ENCODE results near the gene HOXB5. TPM values are rescaled to one million over a fixed set of nuclear protein-coding genes. Genes with fewer than 3 reads are reported as not detected.

The HOXB5 gene
- not detected for total RNA-seq

DNA sequence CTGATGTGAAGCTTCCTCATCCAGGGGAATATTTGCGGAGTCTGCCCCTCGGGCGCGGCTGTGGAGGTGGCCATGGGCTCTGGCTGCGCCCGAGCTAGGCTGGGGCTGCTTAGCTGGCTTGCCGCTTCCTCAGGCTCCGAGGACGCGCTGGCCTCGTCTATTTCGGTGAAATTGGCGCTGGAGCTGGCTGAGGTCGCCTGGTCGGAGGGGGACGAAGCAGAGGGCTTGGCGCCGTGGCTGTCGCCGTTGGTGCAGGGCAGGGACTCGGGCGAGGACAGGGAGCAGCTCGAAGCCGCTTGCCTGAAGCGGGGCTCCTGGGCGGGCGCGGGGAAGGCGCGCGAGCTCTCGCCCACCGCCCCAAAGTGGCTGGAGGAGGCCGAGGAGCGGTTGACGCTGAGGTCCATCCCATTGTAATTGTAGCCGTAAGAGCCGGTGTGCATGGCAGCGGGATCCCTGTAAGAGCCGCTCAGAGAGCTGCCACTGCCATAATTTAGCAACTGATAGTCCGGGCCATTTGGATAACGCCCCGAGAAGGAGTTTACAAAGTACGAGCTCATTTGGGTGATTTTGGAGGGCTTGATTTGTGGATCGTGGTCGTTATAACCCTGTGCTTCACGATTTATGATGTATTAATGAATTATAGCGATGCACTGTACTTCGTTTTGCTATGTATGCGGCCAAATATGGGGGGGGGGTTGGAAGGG is at the start of gene HOXB5:
Gene HOXB5 (minus strand): TSS at position 654 of the 704 bp plus-strand sequence. CDS start 97 bp downstream, at position 557.
- DNase-seq (ENCODE audit: low spot score in 2 of 2), result no peak
- Mint-ChIP-seq H3K9me3 (no peaks in the 10 kb centered on the region), H3K27ac (no peak within 1 kb of the TSS), H3K36me3 (peaks cover 0 to 4% of the 10 kb centered on the region in 2 donors)
- peak; percentile 32 to 42 for ATAC-seq

DNA sequence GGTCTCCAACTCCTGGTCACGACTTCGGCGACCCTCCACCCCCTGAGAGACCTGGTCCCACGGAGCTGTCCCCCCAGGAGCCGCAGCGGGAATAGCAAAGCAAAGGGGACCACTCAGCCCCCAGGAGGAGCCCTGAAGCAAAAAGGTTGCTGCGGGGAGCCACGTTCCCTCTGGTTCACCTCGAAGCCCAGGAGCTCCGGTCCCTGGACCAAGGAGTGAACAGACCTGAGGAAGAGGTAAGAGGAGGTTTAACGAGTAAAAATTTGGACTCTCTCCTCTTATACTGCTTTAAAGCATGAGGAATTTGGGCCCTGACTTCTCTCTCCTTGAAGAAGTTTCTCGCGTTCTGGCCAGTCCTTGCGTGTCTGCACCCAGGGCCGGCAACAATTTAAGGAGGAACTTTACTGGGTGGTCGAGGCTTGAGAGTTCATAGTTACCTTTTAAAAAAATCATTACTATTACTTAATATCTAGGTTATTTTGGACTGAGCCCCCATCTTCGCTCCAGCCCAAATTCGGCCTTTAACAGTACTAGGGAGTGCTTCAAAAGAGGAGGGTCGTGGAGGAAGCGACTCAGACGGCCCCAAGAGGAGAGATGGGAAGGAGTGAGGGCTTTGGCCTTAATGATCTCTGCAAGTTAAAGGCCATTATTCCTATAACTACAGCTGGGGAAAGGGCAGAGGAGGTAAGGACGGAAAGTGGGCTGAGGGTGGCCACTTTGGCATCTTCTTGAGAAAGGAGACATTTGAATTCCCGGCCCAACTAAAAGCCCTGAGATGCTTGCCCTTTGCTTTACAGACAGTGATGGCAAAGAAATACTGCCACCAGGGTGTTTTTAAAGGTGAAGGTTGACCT is 49.5 kb upstream of the HOXB5 start:
- DNase-seq (ENCODE audit: low spot score in 2 of 2) (no peak), ATAC-seq (no peak)
- Mint-ChIP-seq H3K9me3 (no peaks in the 10 kb centered on the region), H3K27ac (no peak overlapping the region), H3K36me3 (peaks cover 4 to 9% of the 10 kb centered on the region in 2 donors)

DNA sequence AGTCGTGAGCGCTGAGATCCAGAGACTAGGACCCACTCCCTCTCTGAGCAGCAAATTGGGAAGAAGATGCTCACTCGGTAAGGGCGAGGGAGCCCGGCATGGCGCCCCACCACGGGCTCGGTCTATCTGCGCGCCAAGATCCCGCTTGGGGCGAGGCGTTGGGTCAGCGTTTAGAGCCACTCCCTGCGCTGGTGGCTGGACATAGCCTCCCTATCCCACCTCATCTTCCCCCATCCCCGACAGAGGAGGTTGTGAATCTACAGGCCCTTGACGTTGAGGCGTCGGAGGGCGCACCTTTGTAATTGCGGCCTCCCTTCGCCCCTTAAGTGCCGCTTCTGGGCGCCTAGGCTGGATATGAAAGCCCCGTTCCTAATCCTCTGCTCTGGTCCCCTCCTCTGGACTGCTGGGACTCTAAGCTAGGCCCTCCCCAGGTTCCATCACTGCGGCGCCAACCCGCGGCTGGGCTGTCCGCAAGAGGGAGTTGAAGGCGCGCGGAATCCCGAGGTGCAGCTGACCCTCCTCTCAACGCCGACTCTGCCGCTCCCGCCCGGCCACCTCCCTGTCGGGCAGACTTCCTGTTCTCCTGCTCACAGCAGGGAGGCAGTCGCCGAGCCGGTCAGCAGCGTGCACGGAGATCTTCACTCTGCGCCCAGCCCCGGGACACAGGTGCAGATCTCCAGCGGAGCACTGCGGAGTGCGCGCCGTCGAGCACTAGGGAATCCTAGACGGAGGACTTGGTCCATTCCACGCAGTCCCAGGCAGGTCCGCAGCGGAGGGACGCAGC is 48.7 kb upstream of the HOXB5 start:
- H3K9me3 Mint-ChIP-seq, result no peaks in the 10 kb centered on the region
- peaks cover 4 to 9% of the 10 kb centered on the region in 2 donors for H3K36me3 Mint-ChIP-seq
- H3K27ac Mint-ChIP-seq, result no peak overlapping the region
- no peak for ATAC-seq
- DNase-seq (ENCODE audit: low spot score in 2 of 2), result no peak

DNA sequence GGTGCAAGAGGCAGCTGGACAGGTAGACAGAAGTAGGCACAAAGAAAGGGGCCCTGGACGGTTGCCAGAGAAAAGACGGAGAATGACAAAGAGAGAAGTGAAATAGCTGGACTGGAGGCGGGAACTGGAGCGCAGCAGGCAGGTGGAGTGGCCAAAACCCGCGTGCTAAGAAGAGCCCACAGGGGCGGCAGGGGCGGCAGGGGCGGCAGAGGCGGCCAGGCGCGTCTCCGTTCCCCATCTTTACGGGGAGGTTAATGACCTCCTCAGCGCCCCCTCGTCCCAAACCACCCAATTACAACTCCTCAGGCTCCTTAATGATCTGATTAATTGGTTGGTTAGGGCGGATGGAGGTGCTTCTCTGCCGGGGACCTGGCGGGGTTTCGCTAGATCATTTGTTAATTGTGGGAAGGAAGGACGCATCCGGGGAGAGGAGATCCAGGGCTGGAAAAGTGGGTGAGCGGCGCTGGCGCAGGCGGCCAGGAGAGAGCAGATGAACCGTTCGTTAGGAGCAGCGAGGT is 48.0 kb upstream of the HOXB5 start:
- Mint-ChIP-seq H3K27ac (no peak overlapping the region), H3K36me3 (peaks cover 4 to 9% of the 10 kb centered on the region in 2 donors), H3K9me3 (no peaks in the 10 kb centered on the region)
- DNase-seq (ENCODE audit: low spot score in 2 of 2) (no peak), ATAC-seq (no peak)

DNA sequence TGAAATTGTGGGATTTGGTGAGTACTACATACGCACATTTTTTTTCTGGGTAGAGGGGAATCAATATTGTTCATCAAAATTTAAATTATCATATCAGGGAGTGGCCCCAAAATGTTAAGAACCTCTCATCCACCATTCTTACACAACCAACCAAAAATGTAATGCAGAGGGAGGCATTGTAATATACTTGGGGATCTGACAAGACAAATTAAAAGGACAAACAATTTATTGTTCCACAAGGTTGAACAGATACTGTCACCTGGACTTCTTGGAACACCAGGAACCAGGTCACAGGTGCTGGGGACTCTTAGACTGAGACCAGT is 47.2 kb upstream of the HOXB5 start:
- ATAC-seq, result no peak
- Mint-ChIP-seq H3K9me3 (no peaks in the 10 kb centered on the region), H3K36me3 (peaks cover 4 to 9% of the 10 kb centered on the region in 2 donors), H3K27ac (no peak overlapping the region)
- no peak for DNase-seq (ENCODE audit: low spot score in 2 of 2)

DNA sequence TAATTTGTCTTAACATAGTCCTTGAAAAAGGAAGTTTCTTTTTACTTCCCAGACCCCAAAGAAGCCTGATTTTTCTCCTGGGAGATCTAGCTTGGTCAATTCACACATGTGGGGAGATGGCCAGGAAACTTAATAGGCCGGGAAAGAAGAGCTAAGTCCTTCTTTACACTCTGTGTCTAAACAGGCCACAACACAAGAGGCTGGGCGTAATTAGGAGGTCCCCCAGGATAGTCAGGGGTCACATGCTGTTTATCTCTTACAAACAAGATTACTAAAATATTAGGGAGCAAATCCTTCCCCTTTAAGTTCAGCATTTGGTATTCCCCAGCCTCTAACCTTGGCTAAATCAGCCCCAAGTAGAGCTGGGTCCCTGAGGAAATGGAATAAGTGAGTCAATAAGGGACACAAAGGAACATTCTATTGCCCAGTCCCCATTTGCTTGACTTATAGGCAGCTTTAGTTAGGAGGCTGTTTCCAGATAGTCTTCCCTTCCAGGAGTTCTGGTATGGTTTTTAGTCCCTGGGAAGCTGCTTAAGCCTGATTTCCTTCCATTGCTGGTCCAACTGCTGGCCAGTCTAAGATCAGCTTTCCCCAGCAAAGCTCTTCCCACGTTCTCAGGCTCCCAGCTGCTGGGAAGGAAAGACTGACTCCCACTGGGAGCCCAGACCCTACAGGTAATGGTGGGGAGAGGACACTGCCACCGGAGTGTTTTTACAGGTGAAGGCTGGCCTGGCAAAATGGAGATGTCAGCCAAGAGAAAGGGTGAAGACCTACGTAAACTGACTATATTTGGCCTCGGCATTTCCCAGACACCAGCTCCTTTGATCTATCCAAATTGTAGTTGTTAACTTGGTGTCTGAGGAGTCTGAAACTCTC is 46.6 kb upstream of the HOXB5 start:
- ATAC-seq (no peak), DNase-seq (ENCODE audit: low spot score in 2 of 2) (no peak)
- peaks cover 4 to 9% of the 10 kb centered on the region in 2 donors for H3K36me3 Mint-ChIP-seq
- H3K9me3 Mint-ChIP-seq, result no peaks in the 10 kb centered on the region
- no peak overlapping the region for H3K27ac Mint-ChIP-seq

DNA sequence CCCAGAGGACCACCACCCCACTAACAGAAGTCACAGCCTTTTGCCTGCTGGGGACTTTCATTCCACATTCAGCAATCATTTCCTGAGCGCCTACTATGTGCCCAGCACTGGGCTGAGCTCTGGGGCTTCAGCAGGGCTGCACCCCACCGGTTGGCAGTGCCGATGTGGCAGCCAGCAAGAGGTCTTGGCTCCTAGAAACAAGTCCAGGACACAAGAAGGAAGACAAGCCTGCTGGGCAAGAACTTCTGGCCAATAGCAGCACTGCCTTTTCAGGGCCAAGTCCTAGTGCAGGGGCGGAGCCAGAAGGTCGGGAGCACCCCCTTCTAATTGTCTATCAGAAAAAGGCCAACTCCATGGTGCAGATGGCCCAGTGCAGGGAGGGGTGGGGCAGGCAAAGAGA is 45.6 kb upstream of the HOXB5 start:
- no peak overlapping the region for H3K27ac Mint-ChIP-seq
- DNase-seq (ENCODE audit: low spot score in 2 of 2), result no peak
- no peaks in the 10 kb centered on the region for H3K9me3 Mint-ChIP-seq
- peaks cover 4 to 9% of the 10 kb centered on the region in 2 donors for H3K36me3 Mint-ChIP-seq
- no peak for ATAC-seq

DNA sequence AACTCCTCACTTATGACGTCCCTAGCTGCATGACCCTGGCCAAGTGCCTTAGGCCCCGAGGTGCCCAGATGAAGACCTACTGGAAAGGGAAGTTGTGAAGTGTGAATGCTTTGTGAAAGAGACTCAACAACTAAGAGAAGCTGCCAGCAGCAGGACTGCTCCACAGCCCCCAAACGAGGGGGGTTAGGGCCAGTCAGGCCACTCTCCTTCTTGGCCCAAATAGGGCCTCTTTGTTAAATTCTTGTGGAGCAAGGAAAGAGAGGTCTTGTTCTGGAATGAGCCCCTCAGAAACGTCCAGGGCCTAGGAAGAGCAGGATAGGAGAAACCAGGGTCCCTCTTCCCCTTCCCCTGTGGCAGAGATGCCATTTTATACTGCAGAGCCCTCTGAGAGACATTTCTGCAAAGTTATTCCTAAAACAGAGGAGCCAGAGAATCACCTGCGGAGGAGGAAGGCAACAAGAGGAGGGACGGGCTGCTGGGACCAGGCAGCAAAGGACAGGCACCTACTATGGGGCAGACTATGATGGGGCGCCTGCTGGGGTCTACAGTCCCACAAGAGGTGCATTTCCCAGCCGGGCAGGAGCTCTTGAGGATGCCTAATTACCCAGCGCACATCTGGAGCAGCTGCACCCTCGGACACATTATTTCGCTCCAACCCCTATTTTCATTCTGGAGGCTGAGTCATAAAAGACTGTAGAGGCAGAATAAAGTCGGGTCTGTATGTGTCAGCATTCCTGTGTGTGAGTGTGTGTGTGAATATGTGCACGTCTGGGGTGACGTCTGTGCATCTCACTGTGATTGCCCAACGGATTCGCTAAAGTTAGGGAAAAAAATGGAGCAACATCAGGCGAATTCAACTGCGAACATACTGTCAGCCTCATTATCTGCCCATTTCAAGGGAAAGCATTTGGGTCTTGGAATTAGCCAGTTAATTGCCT is 44.0 kb upstream of the HOXB5 start:
- ATAC-seq, result no peak
- H3K27ac Mint-ChIP-seq, result no peak overlapping the region
- DNase-seq (ENCODE audit: low spot score in 2 of 2), result no peak
- peaks cover 7 to 9% of the 10 kb centered on the region in 2 donors for H3K36me3 Mint-ChIP-seq
- H3K9me3 Mint-ChIP-seq, result no peaks in the 10 kb centered on the region

DNA sequence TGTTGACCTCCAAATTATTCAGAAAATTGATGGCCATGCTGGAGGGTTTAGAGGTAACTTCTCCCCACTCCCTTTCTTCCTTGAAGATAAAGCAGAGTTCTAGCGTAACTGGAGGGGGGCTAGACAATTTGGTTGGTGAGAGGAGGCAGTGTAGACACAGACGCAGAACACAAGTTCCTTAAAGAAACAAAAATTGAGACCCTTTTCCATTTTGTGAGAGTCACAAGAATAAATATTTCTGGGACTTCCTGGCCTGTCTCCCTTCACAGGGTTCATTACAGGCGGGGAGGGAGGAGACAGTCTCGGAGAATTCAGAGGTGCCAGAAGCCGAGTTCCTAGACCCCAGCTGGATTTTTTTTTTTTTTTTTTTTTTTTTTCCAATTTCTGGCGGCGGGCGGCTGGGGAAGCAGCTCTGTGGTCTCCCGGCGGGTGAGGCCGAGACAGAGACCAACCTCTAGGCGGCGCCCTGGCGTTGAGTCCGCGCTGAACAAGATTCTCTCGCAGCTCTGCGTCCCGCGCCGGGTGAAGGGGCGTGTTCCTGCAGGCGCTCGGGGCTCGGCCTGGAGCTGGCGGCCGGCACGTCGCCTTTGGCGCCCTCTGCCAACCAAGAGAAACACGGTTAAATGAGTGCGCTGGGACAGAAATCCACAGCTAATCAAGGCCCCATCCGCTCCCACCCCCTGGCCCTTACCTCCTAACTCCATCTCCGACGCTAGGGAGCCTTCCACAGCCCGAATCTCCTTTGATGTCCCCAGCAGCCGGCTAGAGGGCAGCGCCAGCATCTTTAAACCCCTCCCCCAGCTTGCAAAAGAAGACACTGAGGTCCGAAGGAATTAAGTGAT is 42.8 kb upstream of the HOXB5 start:
- ATAC-seq (peak; percentile 63 to 88), DNase-seq (ENCODE audit: low spot score in 2 of 2) (peak in 1 of 2 donors; percentile 85)
- Mint-ChIP-seq H3K9me3 (no peaks in the 10 kb centered on the region), H3K27ac (no peak overlapping the region), H3K36me3 (peaks cover 3 to 10% of the 10 kb centered on the region in 2 donors)

DNA sequence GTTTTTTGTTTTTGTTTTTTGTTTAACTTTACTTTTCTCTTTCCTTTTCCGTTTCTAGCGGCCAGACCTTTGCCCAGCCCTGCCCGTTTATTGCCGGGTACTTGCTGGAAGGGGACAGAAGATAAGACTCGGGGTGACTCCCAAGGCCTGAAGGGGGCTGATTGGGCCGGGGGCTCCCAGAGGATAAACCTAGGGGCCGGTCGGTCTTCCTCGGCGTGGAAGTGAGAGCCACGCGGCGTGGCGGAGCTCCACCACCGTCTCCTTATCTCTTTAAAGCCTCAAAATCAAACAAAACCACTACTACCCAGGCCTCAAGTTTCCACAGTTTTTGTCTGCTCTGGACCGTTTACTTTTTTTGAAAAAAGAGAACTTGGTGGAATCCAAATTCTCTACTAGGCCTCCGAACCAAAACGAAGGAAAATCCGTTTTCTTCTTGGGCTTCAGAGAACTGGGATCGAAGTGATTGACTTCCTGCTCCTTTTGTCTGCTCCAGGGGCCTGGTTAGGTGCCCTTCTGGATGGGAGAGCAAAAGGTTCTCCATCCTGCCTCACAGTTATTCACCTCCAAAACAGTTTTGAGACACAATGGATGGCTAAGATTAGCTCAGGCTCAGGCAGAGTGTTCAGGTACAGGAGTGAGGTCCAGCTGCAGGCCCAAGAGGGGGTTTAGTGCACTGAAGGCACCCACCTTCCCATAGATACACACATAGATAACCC is 41.1 kb upstream of the HOXB5 start:
- H3K36me3 Mint-ChIP-seq, result peaks cover 0 to 6% of the 10 kb centered on the region in 2 donors
- no peaks in the 10 kb centered on the region for H3K9me3 Mint-ChIP-seq
- ATAC-seq (no peak), DNase-seq (ENCODE audit: low spot score in 2 of 2) (no peak)
- H3K27ac Mint-ChIP-seq, result no peak overlapping the region

DNA sequence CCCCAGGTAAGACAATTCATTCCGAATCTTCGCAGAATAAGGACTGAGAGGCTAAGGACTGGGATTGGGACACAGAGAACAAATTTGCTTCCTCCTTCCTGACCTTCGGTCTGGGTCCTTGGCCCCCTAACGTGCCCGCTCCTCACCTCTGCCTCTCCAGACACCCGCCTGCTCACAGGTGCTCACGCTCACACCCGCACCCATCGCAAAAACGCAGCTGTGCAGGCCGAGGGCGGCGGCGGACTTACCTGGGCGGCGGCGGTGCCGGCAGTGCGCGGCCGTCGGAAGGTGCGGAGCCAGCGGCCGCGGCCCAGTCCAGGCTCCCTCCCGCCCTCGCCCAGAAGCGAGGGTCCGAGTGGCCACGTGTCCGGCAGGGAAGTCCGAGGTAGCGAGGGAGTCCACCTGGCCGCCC is 39.7 kb upstream of the HOXB5 start:
- DNase-seq (ENCODE audit: low spot score in 2 of 2), result no peak
- peaks cover 0 to 6% of the 10 kb centered on the region in 2 donors for H3K36me3 Mint-ChIP-seq
- no peak overlapping the region for H3K27ac Mint-ChIP-seq
- ATAC-seq, result no peak
- no peaks in the 10 kb centered on the region for H3K9me3 Mint-ChIP-seq

DNA sequence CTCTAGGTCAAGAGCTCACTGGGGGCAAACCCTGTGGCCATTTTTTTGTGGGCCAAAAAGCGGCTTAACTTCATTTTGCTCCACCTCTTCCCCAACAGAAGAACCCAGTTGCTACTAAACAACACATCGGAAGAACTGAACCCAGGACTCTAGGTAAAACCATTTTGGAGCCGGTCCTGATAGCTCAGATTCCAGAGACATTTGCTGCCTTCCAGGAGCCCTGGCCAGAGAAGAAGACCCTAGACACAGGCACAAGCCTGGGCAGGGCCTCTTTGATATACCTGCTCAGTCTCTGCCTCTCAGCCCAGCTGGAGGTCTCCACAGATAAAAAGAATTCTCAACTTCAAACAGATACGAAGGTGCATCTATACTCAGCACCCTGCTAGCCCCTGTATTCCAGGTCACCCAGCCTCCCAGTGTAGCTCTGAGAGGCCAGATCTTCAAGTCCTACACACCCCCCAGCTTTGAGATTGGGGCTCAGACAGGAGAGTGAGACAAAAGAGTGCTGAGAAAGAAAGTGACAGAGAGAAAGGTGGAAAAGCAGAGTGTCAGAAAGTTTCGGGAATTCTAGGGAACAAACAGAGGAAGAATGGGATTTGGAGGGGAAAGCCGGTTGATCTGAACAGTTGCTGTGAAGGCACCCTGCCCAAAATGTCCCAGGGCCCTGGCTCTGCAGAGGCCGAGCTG is 39.1 kb upstream of the HOXB5 start:
- Mint-ChIP-seq H3K36me3 (peaks cover 0 to 6% of the 10 kb centered on the region in 2 donors), H3K27ac (no peak overlapping the region), H3K9me3 (no peaks in the 10 kb centered on the region)
- ATAC-seq, result no peak
- no peak for DNase-seq (ENCODE audit: low spot score in 2 of 2)
